PC-3 (cell line): Measurements from ENCODE around the gene ENAM.

Experiments used
- CTCF ChIP-seq: fragments of 300-600 bp; sonication (generic); conservative IDR thresholded peaks from 2 replicates; pipeline ENCODE4 v1.5.1; 2017; ENCODE audit warnings: antibody characterized with exemption, low read depth, mild to moderate bottlenecking, low read length
- EZH2 ChIP-seq: fragments of 300-600 bp; sonication (generic); IDR thresholded peaks from one replicate; pipeline ENCODE4 v1.6.1; 2017; ENCODE audit warnings: antibody characterized with exemption, mild to moderate bottlenecking, low read length; ENCODE audit not compliant: unreplicated experiment
- EZH2phosphoT487 ChIP-seq: fragments of 300-600 bp; sonication (generic); IDR thresholded peaks from 2 replicates; pipeline ENCODE4 v1.6.1; 2018; ENCODE audit warnings: mild to moderate bottlenecking, antibody characterized with exemption, low read length, borderline replicate concordance

GRCh38 chr4:70680934-70681333 is 52.4 kb downstream of the ENAM start:
- TF ChIP-seq CTCF (no peak), EZH2 (no peak), EZH2phosphoT487 (no peak)
